ENCODE measurements around the gene DOCK9. TPM values are rescaled to one million over a fixed set of nuclear protein-coding genes. Genes with fewer than 3 reads are reported as not detected.

DOCK9 gene
- total RNA-seq, 1 donor from 2014 or later: 21.0 TPM

GRCh38 chr13:98804336-98804855, 173.5 kb downstream of the DOCK9 start:
- Mint-ChIP-seq H3K9me3 (no peaks in the 10 kb centered on the region), H3K4me3 (no peak overlapping the region), H3K27me3 (ENCODE audit: low read depth) (no peaks in the 10 kb centered on the region), H3K27ac (no peak overlapping the region), H3K36me3 (peaks cover 7% of the 10 kb centered on the region), H3K4me1 (no peaks in the 10 kb centered on the region)
- no peak for DNase-seq (ENCODE audit: low spot score in 2 of 2, unreplicated experiment in 2 of 2)
- no peak for TF ChIP-seq CTCF (IDR thresholded peaks at IDR 0.05; ENCODE audit: unreplicated experiment)

DNA sequence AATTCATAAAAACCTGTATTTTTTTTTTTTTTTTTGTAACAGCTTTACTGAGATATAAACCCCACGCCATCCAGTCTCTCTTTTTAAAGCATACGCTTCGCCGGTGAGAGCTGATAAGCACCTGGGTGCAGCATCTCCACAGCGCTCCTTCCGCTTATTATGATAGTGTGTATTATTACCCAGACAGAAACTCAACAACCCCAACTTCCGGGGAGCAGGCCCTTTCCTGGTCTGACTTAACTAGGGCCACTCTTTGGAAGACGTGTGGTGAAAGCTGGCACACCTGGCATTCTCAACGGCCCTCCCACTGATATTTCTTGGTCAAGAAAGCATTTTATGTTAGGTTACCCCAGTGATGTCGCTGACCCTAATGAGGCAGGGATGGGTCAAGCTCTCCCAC, 173.9 kb downstream of the DOCK9 start:
- TF ChIP-seq CTCF (IDR thresholded peaks at IDR 0.05; ENCODE audit: unreplicated experiment): no peak
- Mint-ChIP-seq H3K9me3 (no peaks in the 10 kb centered on the region), H3K4me3 (no peak overlapping the region), H3K36me3 (peaks cover 4% of the 10 kb centered on the region), H3K4me1 (no peaks in the 10 kb centered on the region), H3K27ac (no peak overlapping the region), H3K27me3 (ENCODE audit: low read depth) (no peaks in the 10 kb centered on the region)
- DNase-seq (ENCODE audit: low spot score in 2 of 2, unreplicated experiment in 2 of 2): no peak

- Mint-ChIP-seq H3K4me1 (peaks cover 2% of the 10 kb centered on the region), H3K4me3 (no peak overlapping the region), H3K27me3 (ENCODE audit: low read depth) (no peaks in the 10 kb centered on the region), H3K9me3 (no peaks in the 10 kb centered on the region), H3K27ac (no peak overlapping the region), H3K36me3 (peaks cover 3% of the 10 kb centered on the region)
- no peak for DNase-seq (ENCODE audit: low spot score in 2 of 2, unreplicated experiment in 2 of 2)
- TF ChIP-seq CTCF (IDR thresholded peaks at IDR 0.05; ENCODE audit: unreplicated experiment): no peak
Measured at GRCh38 chr13:98803111-98803561, 174.7 kb downstream of the DOCK9 start.

DNA sequence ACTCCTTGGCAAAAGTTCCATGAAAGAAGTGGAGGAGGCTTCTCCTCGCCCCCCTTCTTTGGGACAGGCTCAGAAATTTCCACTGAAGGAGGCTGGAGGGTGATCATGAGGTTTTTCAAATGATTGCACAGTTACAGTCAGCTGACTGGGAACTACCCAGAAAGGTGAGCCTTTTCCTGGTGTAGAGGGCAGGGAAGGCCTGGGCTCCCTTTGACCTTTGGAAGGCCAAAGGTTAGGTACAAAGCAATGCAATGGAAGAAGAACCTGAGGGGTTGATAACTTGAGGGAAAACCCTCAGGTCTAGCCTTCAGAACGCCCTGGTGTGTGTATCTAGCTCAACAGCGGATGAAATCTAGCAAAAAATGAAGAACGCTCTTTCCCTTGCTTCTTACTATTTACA, 175.3 kb downstream of the DOCK9 start:
- Mint-ChIP-seq H3K27me3 (ENCODE audit: low read depth) (no peaks in the 10 kb centered on the region), H3K4me1 (peaks cover 2% of the 10 kb centered on the region), H3K36me3 (peaks cover 3% of the 10 kb centered on the region), H3K9me3 (no peaks in the 10 kb centered on the region), H3K4me3 (no peak overlapping the region), H3K27ac (no peak overlapping the region)
- TF ChIP-seq CTCF (IDR thresholded peaks at IDR 0.05; ENCODE audit: unreplicated experiment): no peak
- DNase-seq (ENCODE audit: low spot score in 2 of 2, unreplicated experiment in 2 of 2): no peak

- Mint-ChIP-seq H3K4me3 (no peak overlapping the region), H3K27me3 (ENCODE audit: low read depth) (no peaks in the 10 kb centered on the region), H3K9me3 (no peaks in the 10 kb centered on the region), H3K36me3 (peaks cover 3% of the 10 kb centered on the region), H3K27ac (no peak overlapping the region), H3K4me1 (peaks cover 2% of the 10 kb centered on the region)
- no peak for DNase-seq (ENCODE audit: low spot score in 2 of 2, unreplicated experiment in 2 of 2)
- no peak for TF ChIP-seq CTCF (IDR thresholded peaks at IDR 0.05; ENCODE audit: unreplicated experiment)
Measured at GRCh38 chr13:98801626-98802418, 176.0 kb downstream of the DOCK9 start.

Measured in mesothelial cell of epicardium (in vitro differentiated cells).